HEK293T (cell line): ENCODE data around the gene MAMLD1.

ENCODE experiments used
- CTCF ChIA-PET: fragments of 350-600 bp; formaldehyde crosslinking; extraction: SDS; loops from one replicate; lab custom pipeline; 2021; ENCODE audit warnings: antibody characterized with exemption, inconsistent platforms; lab: Yijun Ruan, JAX
- POLR2A ChIA-PET: fragments of 350-600 bp; formaldehyde crosslinking; extraction: SDS; loops from one replicate; lab custom pipeline; 2020; ENCODE audit warnings: antibody characterized with exemption, inconsistent platforms; lab: Yijun Ruan, JAX
- DNase-seq: peaks from one replicate; pipeline ENCODE4 v3.0.0; 2012; ENCODE audit warnings: mixed read lengths; ENCODE audit errors: extremely low spot score
- ARNT ChIP-seq: fragments of 450-650 bp; IDR thresholded peaks from 2 replicates; pipeline ENCODE4 v1.6.1; 2017; ENCODE audit warnings: mild to moderate bottlenecking
- BHLHE40 ChIP-seq: fragments of 450-650 bp; IDR thresholded peaks from 2 replicates; pipeline ENCODE4 v1.6.1; 2016; ENCODE audit warnings: mild to moderate bottlenecking, moderate library complexity, borderline replicate concordance
- CTBP1 ChIP-seq: fragments of 450-650 bp; IDR thresholded peaks from 2 replicates; pipeline ENCODE4 v1.6.1; 2016; ENCODE audit warnings: borderline replicate concordance
- ELF4 ChIP-seq: fragments of 450-650 bp; IDR thresholded peaks from 2 replicates; pipeline ENCODE4 v1.6.1; 2017; ENCODE audit warnings: antibody characterized with exemption
- FOXA1 ChIP-seq: fragments of 450-650 bp; IDR thresholded peaks from 2 replicates; pipeline ENCODE4 v1.6.1; 2016; ENCODE audit warnings: mild to moderate bottlenecking
- FOXK2 ChIP-seq: fragments of 450-650 bp; IDR thresholded peaks from 2 replicates; pipeline ENCODE4 v1.6.1; 2016; ENCODE audit warnings: mild to moderate bottlenecking
- FOXM1 ChIP-seq: fragments of 450-650 bp; IDR thresholded peaks from 2 replicates; pipeline ENCODE4 v1.6.1; 2017; ENCODE audit warnings: mild to moderate bottlenecking, borderline replicate concordance
- HDGF ChIP-seq: fragments of 450-650 bp; IDR thresholded peaks from 2 replicates; pipeline ENCODE4 v1.6.1; 2017; ENCODE audit warnings: antibody characterized with exemption, borderline replicate concordance
- L3MBTL2 ChIP-seq: fragments of 450-650 bp; conservative IDR thresholded peaks from 2 replicates; pipeline ENCODE4 v1.6.1; 2016; ENCODE audit warnings: mild to moderate bottlenecking
- LEF1 ChIP-seq: fragments of 450-650 bp; IDR thresholded peaks from 2 replicates; pipeline ENCODE4 v1.6.1; 2017; ENCODE audit warnings: mild to moderate bottlenecking, borderline replicate concordance
- NFRKB ChIP-seq: fragments of 450-650 bp; IDR thresholded peaks from 2 replicates; pipeline ENCODE4 v1.6.1; 2016; ENCODE audit warnings: mild to moderate bottlenecking, moderate library complexity
- PKNOX1 ChIP-seq: fragments of 450-650 bp; IDR thresholded peaks from 2 replicates; pipeline ENCODE4 v1.6.1; 2016
- SP1 ChIP-seq: fragments of 450-650 bp; IDR thresholded peaks from 2 replicates; pipeline ENCODE4 v1.6.1; 2017
- SUZ12 ChIP-seq: fragments of 450-650 bp; IDR thresholded peaks from 2 replicates; pipeline ENCODE4 v1.6.1; 2016; ENCODE audit warnings: mild to moderate bottlenecking
- TARDBP ChIP-seq: fragments of 450-650 bp; IDR thresholded peaks from 2 replicates; pipeline ENCODE4 v1.6.1; 2016
- ZNF384 ChIP-seq: fragments of 450-650 bp; IDR thresholded peaks from 2 replicates; pipeline ENCODE4 v1.6.1; 2016

The MAMLD1 gene

GRCh38 chrX:150495496-150495895 is 132.4 kb downstream of the MAMLD1 start:
- ChIA-PET CTCF (no interaction called here), POLR2A (no interaction called here)
- TF ChIP-seq TARDBP (no peak), SUZ12 (no peak), BHLHE40 (no peak), FOXA1 (no peak), NFRKB (no peak), FOXM1 (no peak), SP1 (no peak), FOXK2 (no peak), LEF1 (no peak), PKNOX1 (no peak), HDGF (no peak), ARNT (no peak), CTBP1 (no peak), ZNF384 (no peak), ELF4 (no peak), L3MBTL2 (no peak)
- no peak for DNase-seq

- DNase-seq = no peak
- no peak for TF ChIP-seq SP1
- TF ChIP-seq PKNOX1 = no peak
- no peak for TF ChIP-seq FOXM1
- TF ChIP-seq ARNT = no peak
- no peak for TF ChIP-seq HDGF
- no peak for TF ChIP-seq SUZ12
- TF ChIP-seq LEF1 = no peak
- no peak for TF ChIP-seq CTBP1
- no peak for TF ChIP-seq NFRKB
- no peak for TF ChIP-seq FOXK2
- no peak for TF ChIP-seq ZNF384
- no peak for TF ChIP-seq L3MBTL2
- TF ChIP-seq FOXA1 = no peak
- TF ChIP-seq BHLHE40 = no peak
- TF ChIP-seq ELF4 = no peak
- no peak for TF ChIP-seq TARDBP
- ChIA-PET POLR2A (no interaction called here), CTCF (interaction anchor here (0.6 kb wide), 1 partner anchor 987 kb away, joined by 4 read pairs; no protein-coding TSS in a partner anchor)
Measured at GRCh38 chrX:150499240-150499639, 136.1 kb downstream of the MAMLD1 start.

- TF ChIP-seq CTBP1 (no peak), SUZ12 (no peak), ELF4 (no peak), L3MBTL2 (no peak), SP1 (no peak), ZNF384 (no peak), FOXM1 (no peak), HDGF (no peak), NFRKB (no peak), BHLHE40 (no peak), LEF1 (no peak), PKNOX1 (no peak), FOXA1 (no peak), FOXK2 (no peak), ARNT (no peak), TARDBP (no peak)
- ChIA-PET CTCF (interaction anchor here (0.6 kb wide), 1 partner anchor 215 kb away, joined by 7 read pairs; no protein-coding TSS in a partner anchor), POLR2A (no interaction called here)
- no peak for DNase-seq
Measured at GRCh38 chrX:150502091-150502490, 139.0 kb downstream of the MAMLD1 start.

GRCh38 chrX:150502979-150503897 is 140.1 kb downstream of the MAMLD1 start:
- DNase-seq = no peak
- CTCF ChIA-PET = interaction anchor here (0.6 kb wide), 2 partner anchors 214 to 429 kb away, joined by 6 to 7 read pairs; no protein-coding TSS in a partner anchor
- TF ChIP-seq HDGF = no peak
- no peak for TF ChIP-seq ELF4
- no peak for TF ChIP-seq ZNF384
- no peak for TF ChIP-seq FOXK2
- TF ChIP-seq TARDBP = no peak
- POLR2A ChIA-PET = no interaction called here

GRCh38 chrX:150503898-150504219 is 140.7 kb downstream of the MAMLD1 start:
- DNase-seq = no peak
- no peak for TF ChIP-seq LEF1
- no peak for TF ChIP-seq TARDBP
- TF ChIP-seq FOXA1 = no peak
- no peak for TF ChIP-seq FOXK2
- TF ChIP-seq HDGF = no peak
- no peak for TF ChIP-seq ZNF384
- no peak for TF ChIP-seq L3MBTL2
- TF ChIP-seq NFRKB = no peak
- ChIA-PET POLR2A (no interaction called here), CTCF (interaction anchor here (0.6 to 1.2 kb wide), 2 partner anchors 74 to 429 kb away, joined by 3 to 6 read pairs; no protein-coding TSS in a partner anchor)
